GM23248 (cell line): ENCODE results near the gene PEAK1. TPM values are rescaled to one million over a fixed set of nuclear protein-coding genes. Genes with fewer than 3 reads are reported as not detected.

Source experiments
- DNase-seq: peaks from one replicate; pipeline ENCODE4 v3.0.0-alpha.2; 2015
- H2AFZ ChIP-seq: fragments of 200-600 bp; sonication (generic); 2 replicates; pipeline ENCODE4 v1.6.1; 2016; ENCODE audit warnings: antibody characterized with exemption
- H3F3A ChIP-seq: fragments of 200-600 bp; sonication (generic); 2 replicates; pipeline ENCODE4 v1.6.1; 2016; ENCODE audit warnings: mild to moderate bottlenecking, antibody characterized with exemption, mixed run types; ENCODE audit not compliant: insufficient read depth
- H3K27ac ChIP-seq: fragments of 200-600 bp; sonication (generic); 2 replicates; pipeline ENCODE4 v1.5.1; 2016; ENCODE audit warnings: mild to moderate bottlenecking
- H3K27me3 ChIP-seq: fragments of 200-600 bp; sonication (generic); replicated peaks from 2 replicates; pipeline ENCODE4 v1.6.1; 2016; ENCODE audit warnings: mild to moderate bottlenecking; ENCODE audit not compliant: insufficient read depth
- H3K36me3 ChIP-seq: fragments of 200-600 bp; sonication (generic); 2 replicates; pipeline ENCODE4 v1.6.1; 2016; ENCODE audit warnings: low read depth, mild to moderate bottlenecking
- H3K4me1 ChIP-seq: fragments of 200-600 bp; sonication (generic); 2 replicates; pipeline ENCODE4 v1.6.1; 2016; ENCODE audit warnings: mild to moderate bottlenecking; ENCODE audit not compliant: insufficient read depth
- H3K4me2 ChIP-seq: fragments of 200-600 bp; sonication (generic); one replicate; pipeline ENCODE4 v1.6.1; 2016; ENCODE audit warnings: mild to moderate bottlenecking; ENCODE audit not compliant: unreplicated experiment
- H3K4me3 ChIP-seq: fragments of 200-600 bp; sonication (generic); 2 replicates; pipeline ENCODE4 v1.5.1; 2016; ENCODE audit warnings: mild to moderate bottlenecking
- H3K79me2 ChIP-seq: fragments of 200-600 bp; sonication (generic); 2 replicates; pipeline ENCODE4 v1.6.1; 2016; ENCODE audit warnings: mild to moderate bottlenecking; ENCODE audit not compliant: insufficient read depth
- H3K9ac ChIP-seq: fragments of 200-600 bp; sonication (generic); 2 replicates; pipeline ENCODE4 v1.6.1; 2016; ENCODE audit warnings: mild to moderate bottlenecking
- H3K9me2 ChIP-seq: fragments of 200-600 bp; sonication (generic); 2 replicates; pipeline ENCODE4 v1.6.1; 2016; ENCODE audit warnings: mixed run types, mild to moderate bottlenecking, moderate library complexity; ENCODE audit not compliant: insufficient read depth
- H3K9me3 ChIP-seq: fragments of 200-600 bp; sonication (generic); one replicate; pipeline ENCODE4 v1.6.1; 2017; ENCODE audit warnings: low read depth
- H4K20me1 ChIP-seq: fragments of 200-600 bp; sonication (generic); 2 replicates; pipeline ENCODE4 v1.6.0; 2016; ENCODE audit not compliant: insufficient read depth
- EZH2 ChIP-seq: fragments of 200-600 bp; sonication (generic); IDR thresholded peaks from 2 replicates; pipeline ENCODE4 v1.6.1; 2018; ENCODE audit warnings: antibody characterized with exemption, mild to moderate bottlenecking; ENCODE audit not compliant: insufficient read depth, poor library complexity, severe bottlenecking
- EZH2phosphoT487 ChIP-seq: fragments of 200-600 bp; sonication (generic); IDR thresholded peaks from 2 replicates; pipeline ENCODE4 v1.6.1; 2018; ENCODE audit warnings: antibody characterized with exemption, moderate library complexity, mild to moderate bottlenecking, low read depth; ENCODE audit not compliant: insufficient read depth
- WGBS, 2 experiments: methylation state at CpG; one replicate each; pipeline ENCODE4 v1.1.6; 2015 to 2017; ENCODE audit warnings: low lambda C conversion rate in 2 of 2, low coverage in 1 of 2; ENCODE audit errors: missing lambda C conversion rate in 2 of 2; 5-methylcytosine and 5-hydroxymethylcytosine counted together
- in situ Hi-C: fragments of 300-500 bp; cut with MboI; formaldehyde crosslinking; loops from 2 replicates; pipeline ENCODE4 v1.15.0; 2020
- polyA plus RNA-seq: library from polyadenylated mRNA; unstranded; fragments of >200 nt; fragmentation: Nextera tagmentation; extraction: Ambion mirVana; gene quantifications from 2 replicates; pipeline ENCODE4 v1.2.1, GENCODE V29; 2016
- total RNA-seq: library from RNA; depleted of rRNA; stranded (reverse); fragments of >200 nt; shearing (Covaris generic); gene quantifications from 2 replicates; pipeline ENCODE4 v1.2.3, GENCODE V29; 2014

Gene PEAK1
- total and polyA plus RNA-seq, 2 experiments from 2014 or later: 22.4 to 74.5 TPM

DNA sequence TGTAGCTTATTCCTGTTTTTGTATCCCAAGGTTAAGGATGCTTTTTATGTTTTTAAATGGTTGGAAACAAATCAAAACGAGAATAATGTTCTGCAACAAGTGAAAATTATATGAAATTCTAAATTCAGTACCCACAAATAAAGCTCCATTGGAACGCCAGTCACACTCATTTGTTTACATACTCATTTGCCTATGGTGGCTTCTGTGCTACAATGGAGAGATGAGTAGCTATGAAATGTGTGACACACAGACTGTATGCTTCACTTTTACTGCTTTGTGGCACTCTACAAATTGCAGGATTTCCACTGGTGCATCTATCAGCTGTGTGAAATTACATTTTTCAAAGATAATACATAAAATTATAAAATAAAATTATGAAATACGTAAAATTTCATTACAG is 236.8 kb downstream of the PEAK1 start:
- Histone ChIP-seq H3K27ac (no peak overlapping the region), H3K9me3 (no peaks in the 10 kb centered on the region), H3F3A (peaks cover 20% of the 10 kb centered on the region), H3K27me3 (no peaks in the 10 kb centered on the region), H3K36me3 (peaks cover 26% of the 10 kb centered on the region), H3K4me1 (peaks cover 28% of the 10 kb centered on the region), H3K4me2 (no peak overlapping the region), H3K79me2 (peaks cover 14% of the 10 kb centered on the region; the same call in 1 of the 2 replicates), H3K4me3 (no peak overlapping the region), H3K9ac (no peak overlapping the region), H3K9me2 (no peaks in the 10 kb centered on the region), H2AFZ (no peak overlapping the region), H4K20me1 (no peaks in the 10 kb centered on the region)
- in situ Hi-C loops: no loop called here
- TF ChIP-seq EZH2phosphoT487 (no peak), EZH2 (no peak)
- 93 to 94% methylated on average over 3 of the region's 3 CpGs for WGBS, 2 experiments
- DNase-seq: no peak

DNA sequence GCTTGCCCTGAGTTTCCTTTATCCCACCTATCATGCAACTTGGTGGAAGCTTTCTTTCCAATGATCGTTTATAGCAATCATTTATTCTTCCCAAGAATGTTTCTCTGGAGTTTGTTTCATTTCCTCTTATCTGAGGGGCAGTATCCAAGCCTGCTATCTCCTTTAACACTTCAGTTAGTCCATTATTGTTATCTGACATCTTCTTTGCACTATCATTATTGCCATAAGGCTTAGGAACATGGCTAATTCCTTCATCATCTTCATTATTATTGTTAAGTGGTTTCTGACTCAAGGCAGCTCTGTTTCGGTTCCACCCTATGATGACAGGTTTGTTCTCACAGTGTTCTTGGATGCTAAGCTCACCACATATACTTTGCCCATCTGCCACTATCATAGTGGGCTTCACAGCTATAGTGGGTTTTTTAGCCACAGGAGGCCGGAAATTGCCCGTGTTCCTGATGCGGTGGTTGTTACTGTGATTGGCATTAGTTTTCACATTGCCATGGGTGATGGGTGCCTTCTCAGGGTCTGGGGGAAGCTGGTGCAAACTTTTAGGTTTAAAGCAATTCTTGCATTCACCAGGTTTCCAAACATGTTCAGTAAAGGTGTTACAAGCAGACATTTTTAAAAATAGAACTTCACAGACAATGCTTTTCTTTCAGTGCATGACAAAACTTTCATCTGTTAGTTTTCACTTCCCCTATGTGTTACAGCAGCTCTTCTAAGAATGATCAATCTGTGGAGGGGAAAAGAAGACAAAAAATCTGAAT is 238.4 kb downstream of the PEAK1 start:
- Histone ChIP-seq H3K4me3 (no peak overlapping the region), H3K27ac (no peak overlapping the region), H3K4me1 (peaks cover 14% of the 10 kb centered on the region), H3K9me3 (no peaks in the 10 kb centered on the region), H3K9me2 (no peaks in the 10 kb centered on the region), H3K79me2 (peaks cover 5% of the 10 kb centered on the region), H3F3A (0 out of 2 replicates have a peak, but pooled peaks cover 7% of the 10 kb centered on the region), H3K36me3 (peaks cover 32% of the 10 kb centered on the region), H3K4me2 (no peak overlapping the region), H4K20me1 (no peaks in the 10 kb centered on the region), H3K27me3 (no peaks in the 10 kb centered on the region), H2AFZ (no peak overlapping the region), H3K9ac (no peak overlapping the region)
- no peak for TF ChIP-seq EZH2
- no peak for TF ChIP-seq EZH2phosphoT487
- in situ Hi-C loops: no loop called here
- no peak for DNase-seq
- 93 to 96% methylated on average over 5 of the region's 5 CpGs for WGBS, 2 experiments

DNA sequence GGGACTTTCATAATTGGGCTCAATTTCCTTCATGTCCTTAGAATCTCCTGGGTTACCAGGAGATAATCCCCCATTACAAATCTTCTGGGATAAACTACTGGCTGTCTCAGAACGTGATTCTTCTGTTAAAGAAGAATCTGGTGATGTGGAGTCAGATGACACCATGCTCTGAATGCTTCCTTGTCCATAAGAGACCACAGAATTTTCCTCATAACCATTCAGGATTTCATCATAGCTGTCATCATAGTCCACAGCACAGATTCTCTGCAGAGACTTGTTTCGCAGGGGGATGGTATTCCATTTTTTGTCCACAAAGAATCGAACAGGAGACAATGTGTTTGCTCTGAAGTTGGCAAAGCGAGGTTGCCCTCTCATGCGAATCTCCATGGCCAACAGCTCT is 239.1 kb downstream of the PEAK1 start:
- Histone ChIP-seq H3K4me1 (peaks cover 10% of the 10 kb centered on the region), H3K4me2 (no peak overlapping the region), H3K36me3 (peaks cover 32% of the 10 kb centered on the region), H3K27ac (no peak overlapping the region), H3K27me3 (no peaks in the 10 kb centered on the region), H2AFZ (no peak overlapping the region), H3K9me2 (no peaks in the 10 kb centered on the region), H3K79me2 (peaks cover 5% of the 10 kb centered on the region), H3K4me3 (no peak overlapping the region), H3F3A (0 out of 2 replicates have a peak, but pooled peaks cover 7% of the 10 kb centered on the region), H3K9me3 (no peaks in the 10 kb centered on the region), H3K9ac (no peak overlapping the region), H4K20me1 (no peaks in the 10 kb centered on the region)
- peak; percentile 27 for DNase-seq
- 80 to 81% methylated on average over 5 of the region's 5 CpGs for WGBS, 2 experiments
- in situ Hi-C loops: no loop called here
- TF ChIP-seq EZH2: no peak
- no peak for TF ChIP-seq EZH2phosphoT487

DNA sequence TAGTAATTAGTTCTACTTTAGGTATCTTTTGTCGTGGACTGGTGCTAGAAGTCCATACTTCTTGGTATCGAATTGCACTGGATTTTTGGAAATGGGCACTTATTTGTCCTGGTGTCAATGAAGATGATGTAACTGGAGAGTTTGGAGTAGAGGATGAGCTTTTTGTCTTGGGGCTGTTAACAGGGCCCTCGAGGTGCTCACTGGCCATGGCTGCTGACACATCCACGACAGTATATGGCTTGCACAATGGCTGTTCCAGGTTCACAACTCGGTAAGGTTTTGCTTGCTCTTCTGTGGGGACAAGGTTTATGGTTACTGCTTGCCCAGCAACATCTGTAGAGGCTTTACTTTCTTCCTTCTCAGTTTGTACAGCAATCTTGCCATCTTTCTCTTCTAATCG is 239.6 kb downstream of the PEAK1 start:
- 98 to 99% methylated on average over 6 of the region's 6 CpGs for WGBS, 2 experiments

More for the DNA sequence above, 239.6 kb downstream of the PEAK1 start:
- Histone ChIP-seq H3F3A (0 out of 2 replicates have a peak, but pooled peaks cover 7% of the 10 kb centered on the region), H3K27me3 (no peaks in the 10 kb centered on the region), H3K4me1 (peaks cover 6% of the 10 kb centered on the region; the same call in 1 of the 2 replicates), H3K9me2 (no peaks in the 10 kb centered on the region), H3K9ac (no peak overlapping the region), H3K9me3 (no peaks in the 10 kb centered on the region), H3K4me3 (no peak overlapping the region), H4K20me1 (no peaks in the 10 kb centered on the region), H3K27ac (no peak overlapping the region), H3K4me2 (no peak overlapping the region), H3K36me3 (peaks cover 32% of the 10 kb centered on the region), H2AFZ (no peak overlapping the region), H3K79me2 (peaks cover 5% of the 10 kb centered on the region)
- DNase-seq: no peak
- TF ChIP-seq EZH2phosphoT487 (no peak), EZH2 (no peak)
- in situ Hi-C loops: no loop called here
